GM19238 (cell line): ENCODE data around the gene PCMT1.
"Not testable (repeated sequence)": the region's sequence is repeated elsewhere in the genome, so short reads cannot be mapped to it uniquely, and the experiment has no call there.

Source experiments
- DNase-seq: peaks from one replicate; pipeline ENCODE4 v3.0.0; 2011; ENCODE audit warnings: low spot score; ENCODE audit not compliant: insufficient read length

The PCMT1 gene

GRCh38 chr6:149815788-149816187 lies 66.2 kb downstream of the PCMT1 start:
- DNase-seq: no peak

DNA sequence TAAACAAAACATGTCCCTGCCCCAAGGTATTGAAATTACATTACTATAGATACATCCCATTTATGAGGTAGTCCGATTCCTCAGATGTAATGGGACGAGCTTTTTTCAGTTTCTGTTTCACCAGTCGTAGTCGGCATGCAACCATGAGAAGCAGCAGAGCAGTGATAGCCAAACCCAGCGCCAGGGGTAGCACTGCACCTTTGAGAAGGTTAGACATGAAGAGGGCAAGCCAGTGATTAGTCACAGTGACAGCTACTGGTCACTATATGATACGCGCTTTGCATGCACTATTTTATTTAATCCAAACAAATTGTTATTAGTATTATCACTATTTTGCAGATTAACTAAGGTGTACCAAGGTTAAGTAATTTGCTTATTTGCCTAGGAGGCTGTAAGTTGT lies 71.0 kb downstream of the PCMT1 start:
- no peak for DNase-seq

DNA sequence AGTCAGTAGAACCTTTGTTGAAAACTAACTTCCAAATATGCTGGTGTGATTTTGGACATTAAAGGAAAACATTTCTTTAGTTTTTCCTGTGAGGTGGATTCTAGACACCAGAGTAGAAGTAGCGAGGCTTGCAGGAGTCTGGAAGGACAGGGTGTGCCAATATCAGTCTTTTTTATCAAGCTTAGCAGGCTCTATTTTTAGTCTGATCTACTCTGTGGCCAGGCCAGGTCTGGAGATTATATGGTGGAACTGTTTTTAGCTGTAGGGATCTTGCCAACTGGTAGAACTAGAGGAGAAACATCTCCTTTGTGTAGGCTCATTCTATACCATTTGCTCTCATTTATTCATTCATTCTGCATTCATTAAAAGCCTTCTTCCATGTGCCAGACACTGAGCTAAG lies 72.0 kb downstream of the PCMT1 start:
- DNase-seq: no peak

DNA sequence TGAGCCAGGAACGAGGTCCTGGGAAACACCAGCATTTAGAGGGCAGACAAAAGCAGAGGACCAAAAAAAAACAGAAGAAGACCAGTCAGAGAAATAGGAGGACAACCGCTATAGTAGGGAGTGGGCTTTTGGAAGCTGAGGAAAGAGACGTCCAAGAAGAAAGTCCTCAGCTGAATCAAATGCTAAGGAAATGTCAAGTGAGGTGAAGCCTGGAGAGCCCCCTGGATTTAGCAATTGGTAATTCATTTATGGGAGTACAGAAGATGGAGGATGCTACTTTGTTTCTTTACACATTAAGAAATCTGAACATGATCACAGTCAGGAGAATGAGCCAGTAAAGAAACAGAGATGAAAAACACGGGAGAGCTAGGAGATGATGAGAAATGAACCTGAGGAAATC lies 73.5 kb downstream of the PCMT1 start:
- DNase-seq: no peak

DNA sequence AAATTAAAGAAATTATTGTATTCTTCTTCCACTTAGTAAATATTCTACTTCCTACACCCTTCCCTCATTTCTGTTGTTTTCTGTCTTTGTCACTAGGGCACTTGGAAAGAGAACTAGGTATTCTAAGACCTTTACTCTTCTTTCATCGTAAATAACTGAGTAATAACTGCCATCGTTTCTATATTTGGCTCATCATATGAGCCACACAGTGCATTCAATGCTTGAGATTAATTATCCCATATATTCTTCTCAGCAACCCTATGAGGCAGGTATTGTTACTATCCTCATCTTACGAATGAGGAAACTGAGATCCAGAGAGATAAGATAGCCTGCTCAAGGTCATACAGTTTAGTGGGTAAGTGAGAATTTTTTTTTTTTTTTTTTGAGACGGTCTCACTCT lies 75.8 kb downstream of the PCMT1 start:
- DNase-seq: no peak

- no peak for DNase-seq
Observed at GRCh38 chr6:149830731-149831307, 81.3 kb downstream of the PCMT1 start.

- no peak for DNase-seq
Observed at GRCh38 chr6:149831308-149831820, 81.8 kb downstream of the PCMT1 start.

- DNase-seq: no peak
Observed at GRCh38 chr6:149833651-149834050, 84.1 kb downstream of the PCMT1 start.

DNA sequence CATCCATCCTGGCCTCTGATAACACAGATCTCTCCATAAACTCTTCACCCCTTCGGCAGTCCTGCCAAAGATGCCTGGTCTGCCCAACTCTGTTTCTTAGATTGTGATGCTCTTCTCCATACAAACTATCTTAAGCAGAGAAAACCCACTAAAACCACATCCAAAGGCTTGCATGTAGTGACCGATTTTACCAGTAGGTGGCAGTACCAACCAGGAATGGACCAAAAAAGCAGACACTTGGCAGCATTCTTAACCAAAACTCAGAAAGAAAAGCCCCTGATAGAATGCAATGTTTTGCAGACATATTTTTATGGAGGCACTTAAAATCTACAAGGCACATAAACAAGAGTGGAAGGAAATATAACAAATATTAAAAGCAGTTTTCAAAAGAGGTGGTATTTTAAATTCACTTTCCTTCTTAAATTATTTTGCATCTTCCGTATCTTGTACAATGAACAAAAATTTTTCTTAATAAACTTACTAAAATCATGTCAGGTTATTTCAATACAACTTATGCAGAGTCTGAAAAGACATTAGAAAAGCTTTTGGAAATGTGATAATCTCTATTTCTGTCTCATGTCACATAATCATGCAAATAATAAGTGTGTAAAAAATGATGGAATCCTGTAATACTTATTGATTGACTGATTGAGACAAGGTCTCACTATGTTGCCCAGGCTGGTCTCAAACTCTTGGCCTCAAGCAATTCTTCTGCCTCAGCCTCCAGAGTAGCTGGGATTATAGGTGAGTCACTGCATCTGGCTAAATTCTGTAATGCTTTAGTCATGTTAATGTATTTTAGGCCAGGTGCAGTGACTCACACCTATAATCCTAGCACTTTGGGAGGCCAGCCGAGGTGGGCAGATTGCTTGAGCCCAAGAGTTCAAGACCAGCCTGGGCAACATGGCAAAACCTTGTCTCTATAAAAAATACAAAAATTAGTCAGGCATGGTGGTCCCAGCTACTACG lies 85.3 kb downstream of the PCMT1 start:
- DNase-seq: peak; percentile 34

DNA sequence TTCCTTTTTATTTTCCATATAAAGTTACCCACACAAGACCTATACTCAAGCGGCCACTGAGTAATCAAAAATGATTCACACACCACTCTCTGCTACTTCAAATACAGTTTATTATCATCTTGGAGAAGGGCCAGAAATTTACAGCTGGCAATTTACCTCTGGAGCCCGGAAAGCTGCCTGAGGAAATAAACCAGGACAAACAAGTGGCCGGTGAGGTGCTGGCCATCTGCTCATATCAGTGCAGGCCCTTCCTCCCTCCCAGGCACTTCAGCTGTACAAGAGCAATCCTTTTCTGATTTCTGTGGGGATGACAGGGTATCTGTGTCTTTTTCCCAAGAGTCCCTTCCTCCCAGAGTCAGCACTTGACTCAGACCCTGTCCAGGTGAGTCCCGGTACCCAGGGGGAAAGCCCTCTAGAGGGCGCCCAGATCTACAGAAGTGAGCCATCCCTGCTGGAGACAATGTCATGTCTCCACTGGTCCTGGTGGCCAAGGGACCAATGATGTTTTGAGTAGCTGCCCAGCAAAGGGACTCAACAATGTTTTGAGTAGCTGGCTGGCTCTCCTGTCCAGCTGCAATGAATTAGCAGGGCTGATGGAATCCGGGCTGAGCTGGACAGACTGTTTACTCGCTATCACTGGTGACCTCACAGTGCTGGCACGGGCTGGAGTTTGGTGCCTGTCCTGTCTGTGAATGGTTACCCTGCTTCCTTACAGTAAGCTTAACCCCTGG lies 91.0 kb downstream of the PCMT1 start:
- DNase-seq: peak; percentile 45

DNA sequence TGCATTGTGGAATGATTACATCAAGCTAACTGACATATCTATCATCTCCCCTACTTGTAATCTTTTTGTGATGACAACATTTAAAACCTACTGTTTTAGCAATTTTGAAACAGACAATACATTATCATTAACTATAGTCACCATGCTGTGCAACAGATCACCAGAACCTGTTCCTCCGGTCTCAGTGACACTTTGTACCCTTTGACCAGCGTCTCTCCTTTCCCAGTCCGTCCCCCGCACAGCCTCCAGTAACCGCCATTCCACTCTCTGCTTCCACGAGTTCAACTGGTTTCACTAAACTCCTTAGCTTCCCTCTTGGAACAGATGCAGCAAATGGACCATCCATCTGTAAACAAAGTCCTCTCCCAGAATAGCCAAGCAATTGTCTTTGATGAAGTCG lies 92.8 kb downstream of the PCMT1 start:
- DNase-seq: no peak

GRCh38 chr6:149843051-149843633 lies 93.6 kb downstream of the PCMT1 start:
- no peak for DNase-seq

- not testable (repeated sequence) for DNase-seq
Observed at GRCh38 chr6:149844036-149844435, 94.5 kb downstream of the PCMT1 start.

DNA sequence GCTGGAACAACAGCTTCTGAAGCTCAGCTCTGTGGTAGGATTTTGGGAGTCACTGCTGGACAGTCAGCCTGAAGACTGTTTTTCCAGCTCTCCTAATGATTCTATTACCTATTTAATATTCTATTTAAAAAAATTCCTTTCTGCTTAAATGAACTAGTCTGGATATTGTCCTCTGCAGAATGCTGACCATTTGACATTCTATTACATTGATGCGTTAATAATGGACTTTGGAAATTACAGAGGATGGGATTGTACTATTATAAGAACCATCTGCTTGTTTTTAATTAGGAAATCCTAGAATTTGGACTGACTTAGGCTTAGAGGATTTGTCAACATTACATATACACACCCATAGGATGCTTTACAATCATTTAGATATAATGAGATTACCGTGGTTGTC lies 94.9 kb downstream of the PCMT1 start:
- no peak for DNase-seq

- no peak for DNase-seq
Observed at GRCh38 chr6:149845549-149845948, 96.0 kb downstream of the PCMT1 start.

- DNase-seq: no peak
Observed at GRCh38 chr6:149846321-149846720, 96.8 kb downstream of the PCMT1 start.

DNA sequence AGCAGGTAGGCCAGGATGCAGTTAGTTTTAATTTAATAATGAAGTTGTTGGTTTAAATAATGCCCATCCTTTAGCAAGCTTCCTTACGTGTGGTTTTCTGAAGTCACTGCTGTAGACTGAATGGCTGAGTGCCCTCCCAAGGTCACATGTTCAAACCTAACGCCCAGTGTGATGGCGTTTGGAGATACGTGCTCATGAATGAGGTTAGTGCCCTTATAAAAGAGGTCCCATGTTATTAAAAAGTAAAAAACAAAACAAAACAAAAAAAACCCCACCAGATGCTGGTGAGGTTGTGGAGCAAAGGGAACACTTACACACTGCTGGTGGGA lies 98.4 kb downstream of the PCMT1 start:
- DNase-seq: no peak

DNA sequence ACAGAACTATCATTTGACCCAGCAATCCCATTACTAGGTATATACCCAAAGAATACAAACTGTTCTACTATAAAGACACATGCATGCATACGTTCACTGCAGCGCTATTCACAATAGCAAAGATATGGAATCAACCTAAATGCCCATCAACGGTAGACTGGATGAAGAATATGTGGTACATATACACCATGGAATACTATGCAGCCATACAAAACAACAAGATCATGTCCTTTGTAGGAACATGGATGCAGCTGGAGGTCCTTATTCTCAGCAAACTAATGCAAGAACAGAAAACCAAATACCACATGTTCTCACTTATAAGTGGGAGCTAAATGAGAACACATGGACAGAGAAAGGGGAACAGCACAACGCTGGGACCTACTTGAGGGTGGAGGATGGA lies 98.8 kb downstream of the PCMT1 start:
- DNase-seq: not testable (repeated sequence)

DNA sequence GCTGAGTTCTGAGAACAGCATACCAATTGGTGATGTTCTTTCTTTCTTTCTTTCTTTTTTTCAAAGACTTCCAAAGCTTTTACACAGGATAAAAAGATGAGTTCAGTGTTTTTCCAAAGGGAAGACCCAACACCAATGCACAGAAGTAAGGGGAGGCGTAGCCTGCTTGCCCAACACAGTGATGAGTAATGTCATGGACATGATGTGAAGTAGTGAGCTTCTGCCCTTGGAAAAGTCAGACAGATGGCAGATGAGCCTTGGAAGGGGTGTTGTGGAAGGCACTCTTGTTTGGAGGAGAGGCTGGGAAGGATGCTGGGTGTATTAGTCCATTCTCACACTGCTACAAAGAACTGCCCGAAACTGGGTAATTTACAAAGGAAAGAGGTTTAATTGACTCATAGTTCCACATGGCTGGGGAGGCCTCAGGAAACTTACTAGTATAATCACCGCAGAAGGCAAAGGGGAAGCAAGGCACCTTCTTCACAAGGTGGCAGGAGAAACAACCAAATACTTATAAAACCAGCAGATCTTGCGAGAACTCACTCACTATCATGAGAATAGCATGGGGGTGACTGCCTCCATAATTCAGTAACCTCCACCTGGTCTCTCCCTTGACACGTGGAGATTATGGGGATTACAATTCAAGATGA lies 102.0 kb downstream of the PCMT1 start:
- DNase-seq: no peak

- no peak for DNase-seq
Observed at GRCh38 chr6:149852180-149852579, 102.6 kb downstream of the PCMT1 start.

DNA sequence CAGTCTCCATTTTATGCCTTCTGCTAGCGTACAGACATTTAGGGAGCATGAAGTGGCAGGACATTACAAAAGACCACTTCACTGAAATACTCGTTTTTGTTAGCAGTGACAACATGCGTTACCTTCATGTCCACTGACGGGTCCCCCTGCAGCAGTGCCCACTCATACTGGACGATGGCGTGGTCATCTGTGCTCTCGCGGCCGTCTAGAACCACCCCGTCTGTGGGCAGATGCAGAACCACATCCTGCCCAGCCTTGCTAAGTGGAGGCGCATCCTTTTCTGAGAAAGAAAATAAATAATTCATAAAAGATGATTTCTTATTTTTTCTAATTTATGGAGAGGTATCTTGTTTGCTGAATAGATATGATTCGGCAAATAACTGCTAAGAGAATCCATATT lies 103.3 kb downstream of the PCMT1 start:
- DNase-seq: no peak
